Panc1 (cell line): ENCODE measurements around the gene TNN.

Source experiments
- CTCF ChIP-seq: fragments of 450-650 bp; IDR thresholded peaks from 2 replicates; pipeline ENCODE4 v1.5.1; 2017; ENCODE audit warnings: mild to moderate bottlenecking
- REST ChIP-seq, 2 experiments: IDR thresholded peaks; 2 replicates each; pipeline ENCODE4 v1.6.1; 2011 to 2012; ENCODE audit warnings: low read depth in 2 of 2, control low read depth in 1 of 2, low read length in 1 of 2, mild to moderate bottlenecking in 1 of 2, moderate library complexity in 1 of 2; ENCODE audit not compliant: insufficient read depth in 1 of 2

GRCh38 chr1:175045519-175045918, 22.1 kb upstream of the TNN start:
- TF ChIP-seq CTCF (no peak), REST (IDR thresholded peaks at IDR 0.05; ENCODE audit: insufficient read depth in 1 of 2, low read depth in 2 of 2, low read length in 1 of 2) (no peak)
